Stimulated activated CD8-positive, alpha-beta memory T cell treated with anti-CD3 and anti-CD28 coated beads, Interleukin-12 subunit alpha, Interleukin-12 subunit beta, amount 100 ng/mL, for 24 hours (primary cell): ENCODE results near the gene ID3.

Experiments
- DNase-seq: peaks from one replicate; pipeline ENCODE4 v3.0.0-alpha.2; 2020; ENCODE audit errors: extremely low read depth

Gene ID3

GRCh38 chr1:23527900-23528249, 31.4 kb downstream of the ID3 start:
- no peak for DNase-seq

- DNase-seq: no peak
These were observed 31.9 kb downstream of the ID3 start for GRCh38 chr1:23527366-23527765.

- no peak for DNase-seq
These were observed 32.8 kb downstream of the ID3 start for GRCh38 chr1:23526329-23527041.

- no peak for DNase-seq
These were observed 33.6 kb downstream of the ID3 start for GRCh38 chr1:23525558-23526250.

- no peak for DNase-seq
These were observed 34.4 kb downstream of the ID3 start for GRCh38 chr1:23524716-23525401.

- no peak for DNase-seq
These were observed 35.1 kb downstream of the ID3 start for GRCh38 chr1:23524163-23524562.

- no peak for DNase-seq
These were observed 36.9 kb downstream of the ID3 start for GRCh38 chr1:23522244-23522982.

- DNase-seq: no peak
These were observed 37.7 kb downstream of the ID3 start for GRCh38 chr1:23521588-23521987.

GRCh38 chr1:23517581-23517980, 41.7 kb downstream of the ID3 start:
- DNase-seq: no peak

GRCh38 chr1:23515905-23516304, 43.4 kb downstream of the ID3 start:
- DNase-seq: no peak

- no peak for DNase-seq
These were observed 45.1 kb downstream of the ID3 start for GRCh38 chr1:23514111-23514679.

- no peak for DNase-seq
These were observed 49.4 kb downstream of the ID3 start for GRCh38 chr1:23509896-23510295.
